A549 (cell line): Measurements from ENCODE around the gene ADGRG3.

Experiments
- BHLHE40 ChIP-seq: IDR thresholded peaks from 2 replicates; pipeline ENCODE4 v1.6.1; 2012; ENCODE audit warnings: low read depth, low read length, inconsistent platforms
- CBX8 ChIP-seq: fragments of 200-600 bp; sonication (generic); IDR thresholded peaks from 2 replicates; pipeline ENCODE4 v1.6.1; 2016
- CEBPB ChIP-seq, 2 experiments: fragments of >200 bp in 1 of 2; sonication (Bioruptor Twin) in 1 of 2; formaldehyde crosslinking in 1 of 2; IDR thresholded peaks; 2 replicates each; pipeline ENCODE4 v1.6.1; 2012 to 2016
- CTCF ChIP-seq: fragments of >200 bp; sonication (Bioruptor Twin); formaldehyde crosslinking; IDR thresholded peaks from 3 replicates; pipeline ENCODE4 v1.5.1; 2016
- EP300 ChIP-seq, 2 experiments: fragments of >200 bp; sonication (Bioruptor Twin); formaldehyde crosslinking; IDR thresholded peaks; 2 replicates in 1 of 2; 3 replicates in 1 of 2; pipeline ENCODE4 v1.6.1; 2016 to 2017
- NR3C1 ChIP-seq: fragments of >200 bp; sonication (Bioruptor Twin); formaldehyde crosslinking; IDR thresholded peaks from 3 replicates; pipeline ENCODE4 v1.6.1; 2017
- PHF8 ChIP-seq: fragments of 200-600 bp; sonication (generic); IDR thresholded peaks from 2 replicates; pipeline ENCODE4 v1.6.1; 2016; ENCODE audit warnings: low read depth, mild to moderate bottlenecking, antibody characterized with exemption, moderate library complexity, borderline replicate concordance
- POLR2A ChIP-seq: IDR thresholded peaks from 2 replicates; pipeline ENCODE4 v1.6.1; 2012; ENCODE audit warnings: mild to moderate bottlenecking, low read length
- SMC3 ChIP-seq: fragments of >200 bp; sonication (Bioruptor Twin); formaldehyde crosslinking; IDR thresholded peaks from 3 replicates; pipeline ENCODE4 v1.6.1; 2018; ENCODE audit warnings: inconsistent platforms
- ZFP36 ChIP-seq: fragments of 450-650 bp; IDR thresholded peaks from 2 replicates; pipeline ENCODE4 v1.6.1; 2014; ENCODE audit warnings: borderline replicate concordance; ENCODE audit not compliant: partially characterized antibody
- TF ChIP-seq, protein P1 (sequence below): IDR thresholded peaks from 2 replicates; pipeline ENCODE4 v1.6.1; 2012

- TF ChIP-seq CBX8: no peak
- no peak for TF ChIP-seq CEBPB (IDR thresholded peaks at IDR 0.05)
- TF ChIP-seq CTCF: no peak
- TF ChIP-seq NR3C1: no peak
- no peak for TF ChIP-seq PHF8
- no peak for TF ChIP-seq POLR2A
- TF ChIP-seq ZFP36: peak; percentile 98
- TF ChIP-seq SMC3: no peak
- TF ChIP-seq EP300 (IDR thresholded peaks at IDR 0.05): no peak
- TF ChIP-seq, protein P1, sequence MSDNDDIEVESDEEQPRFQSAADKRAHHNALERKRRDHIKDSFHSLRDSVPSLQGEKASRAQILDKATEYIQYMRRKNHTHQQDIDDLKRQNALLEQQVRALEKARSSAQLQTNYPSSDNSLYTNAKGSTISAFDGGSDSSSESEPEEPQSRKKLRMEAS: no peak
- no peak for TF ChIP-seq BHLHE40
These were observed 18.7 kb upstream of the ADGRG3 start for GRCh38 chr16:57649443-57649751.
